SK-N-SH (cell line): ENCODE measurements around the gene TRAPPC2L. TPM values are rescaled to one million over a fixed set of nuclear protein-coding genes. Genes with fewer than 3 reads are reported as not detected.

Experiments used
- CTCF ChIA-PET: fragments of 300-600, 350-600 bp; formaldehyde crosslinking; extraction: SDS; loops from one replicate; lab custom pipeline; 2021; lab: Yijun Ruan, JAX
- POLR2A ChIA-PET: fragments of 350-600 bp; sonication (Branson Sonifier 250); formaldehyde crosslinking; extraction: SDS; loops from one replicate; lab custom pipeline; 2020; ENCODE audit warnings: antibody characterized with exemption, inconsistent platforms; lab: Yijun Ruan, JAX
- DNase-seq: peaks from one replicate; pipeline ENCODE4 v3.0.0; 2012
- H2AFZ ChIP-seq: fragments of 200-600 bp; sonication (generic); 2 replicates; pipeline ENCODE4 v1.8.1; 2016; ENCODE audit warnings: antibody characterized with exemption, mild to moderate bottlenecking, low read depth
- H3F3A ChIP-seq: fragments of 200-600 bp; sonication (generic); replicated peaks from 2 replicates; pipeline ENCODE3; 2016; ENCODE audit warnings: antibody characterized with exemption, mild to moderate bottlenecking; ENCODE audit not compliant: insufficient read depth
- H3K27ac ChIP-seq, 2 experiments: fragments of 200-500 bp in 1 of 2; fragments of 200-600 bp in 1 of 2; sonication (Bioruptor generic) in 1 of 2; sonication (generic), shearing (Covaris generic) in 1 of 2; 2 replicates each; pipeline versions ENCODE4 v1.5.1 to v1.6.1; 2014 to 2016; ENCODE audit warnings: low read depth in 2 of 2, inconsistent platforms in 1 of 2, low read length in 1 of 2, mild to moderate bottlenecking in 1 of 2, mixed read lengths in 1 of 2
- H3K27me3 ChIP-seq: fragments of 200-600 bp; sonication (generic), shearing (Covaris generic); 2 replicates; pipeline ENCODE4 v1.6.1; 2016; ENCODE audit warnings: mixed run types; ENCODE audit not compliant: insufficient read depth
- H3K36me3 ChIP-seq, 2 experiments: fragments of 200-500 bp in 1 of 2; fragments of 200-600 bp in 1 of 2; sonication (Bioruptor generic) in 1 of 2; sonication (generic) in 1 of 2; replicated peaks in 1 of 2; 2 replicates each; pipeline versions ENCODE3 to v1.5.1; 2014 to 2016; ENCODE audit warnings: low read length in 1 of 2, mild to moderate bottlenecking in 1 of 2; ENCODE audit not compliant: insufficient read depth in 2 of 2, control insufficient read depth in 1 of 2
- H3K4me1 ChIP-seq, 2 experiments: fragments of 200-500 bp in 1 of 2; fragments of 200-600 bp in 1 of 2; sonication (Bioruptor generic) in 1 of 2; sonication (generic), shearing (Covaris generic) in 1 of 2; 2 replicates each; pipeline versions ENCODE4 v1.5.1 to v1.6.1; 2014 to 2016; ENCODE audit warnings: low read depth in 1 of 2, low read length in 1 of 2, mixed run types in 1 of 2; ENCODE audit not compliant: insufficient read depth in 2 of 2, control insufficient read depth in 1 of 2
- H3K4me2 ChIP-seq: fragments of 200-600 bp; sonication (generic), shearing (Covaris generic); 2 replicates; pipeline ENCODE4 v1.6.1; 2017; ENCODE audit warnings: mixed run types
- H3K4me3 ChIP-seq, 2 experiments: fragments of 200-500 bp in 1 of 2; fragments of 200-600 bp in 1 of 2; sonication (Bioruptor generic) in 1 of 2; sonication (generic), shearing (Covaris generic) in 1 of 2; 2 replicates each; pipeline versions ENCODE4 v1.5.1 to v1.8.1; 2014 to 2016; ENCODE audit warnings: low read depth in 2 of 2, inconsistent platforms in 1 of 2, low read length in 1 of 2, mild to moderate bottlenecking in 1 of 2, mixed read lengths in 1 of 2, moderate library complexity in 1 of 2
- H3K79me2 ChIP-seq: fragments of 200-600 bp; sonication (generic); 2 replicates; pipeline ENCODE4 v1.8.1; 2017; ENCODE audit warnings: mild to moderate bottlenecking; ENCODE audit not compliant: insufficient read depth
- H3K9ac ChIP-seq: fragments of 200-600 bp; sonication (generic); 2 replicates; pipeline ENCODE4 v1.6.1; 2017; ENCODE audit warnings: mixed run types
- H3K9me2 ChIP-seq: fragments of 200-600 bp; sonication (generic); 2 replicates; pipeline ENCODE4 v1.6.1; 2017; ENCODE audit warnings: mixed run types
- H3K9me3 ChIP-seq: fragments of 200-600 bp; sonication (generic); 2 replicates; pipeline ENCODE4 v1.6.1; 2017; ENCODE audit warnings: mixed run types, mild to moderate bottlenecking, moderate library complexity
- H4K20me1 ChIP-seq: fragments of 200-600 bp; sonication (generic); 2 replicates; pipeline ENCODE4 v1.6.1; 2017; ENCODE audit warnings: mild to moderate bottlenecking, mixed run types; ENCODE audit not compliant: insufficient read depth
- CHD2 ChIP-seq: fragments of 150-350 bp; IDR thresholded peaks from 2 replicates; pipeline ENCODE4 v1.6.1; 2018; ENCODE audit warnings: low read length; ENCODE audit not compliant: partially characterized antibody
- EP300 ChIP-seq, 2 experiments: IDR thresholded peaks; 2 replicates each; pipeline versions ENCODE4 v1.4.0 to v1.6.1; 2012; ENCODE audit warnings: borderline replicate concordance in 1 of 2, low read depth in 1 of 2, low read length in 1 of 2
- FOSL2 ChIP-seq: IDR thresholded peaks from 2 replicates; pipeline ENCODE4 v1.4.0; 2012; ENCODE audit warnings: low read depth, mild to moderate bottlenecking, moderate library complexity, borderline replicate concordance
- FOXM1 ChIP-seq: IDR thresholded peaks from 2 replicates; pipeline ENCODE4 v1.4.0; 2012; ENCODE audit warnings: low read depth, mild to moderate bottlenecking
- NFIC ChIP-seq: IDR thresholded peaks from 2 replicates; pipeline ENCODE4 v1.4.0; 2012; ENCODE audit warnings: borderline replicate concordance
- NRF1 ChIP-seq: IDR thresholded peaks from 2 replicates; pipeline ENCODE4 v1.6.1; 2012; ENCODE audit warnings: low read depth, mild to moderate bottlenecking, low read length
- POLR2AphosphoS5 ChIP-seq: IDR thresholded peaks from 2 replicates; pipeline ENCODE4 v1.6.1; 2012; ENCODE audit warnings: low read depth, low read length
- RAD21 ChIP-seq: IDR thresholded peaks from 2 replicates; pipeline ENCODE4 v1.6.1; 2012; ENCODE audit warnings: mild to moderate bottlenecking, low read length
- RCOR1 ChIP-seq: fragments of 150-350 bp; IDR thresholded peaks from 2 replicates; pipeline ENCODE4 v1.6.1; 2017; ENCODE audit warnings: antibody characterized with exemption, low read length
- RFX5 ChIP-seq: IDR thresholded peaks from 2 replicates; pipeline ENCODE4 v1.6.1; 2012; ENCODE audit warnings: mild to moderate bottlenecking, improper control_type of control experiment, low read length
- SIN3A ChIP-seq: IDR thresholded peaks from 2 replicates; pipeline ENCODE4 v1.6.1; 2012; ENCODE audit warnings: low read depth, mild to moderate bottlenecking, low read length, moderate library complexity, borderline replicate concordance
- TAF1 ChIP-seq: IDR thresholded peaks from 2 replicates; pipeline ENCODE4 v1.6.1; 2012; ENCODE audit warnings: low read depth, mild to moderate bottlenecking, low read length, moderate library complexity, borderline replicate concordance
- TCF12 ChIP-seq: IDR thresholded peaks from 2 replicates; pipeline ENCODE4 v1.4.0; 2012
- USF1 ChIP-seq: IDR thresholded peaks from 2 replicates; pipeline ENCODE4 v1.4.0; 2012; ENCODE audit warnings: low read depth, borderline replicate concordance
- USF2 ChIP-seq: fragments of 150-350 bp; IDR thresholded peaks from 2 replicates; pipeline ENCODE4 v1.6.1; 2017; ENCODE audit warnings: antibody characterized with exemption, low read length, low read depth, borderline replicate concordance
- ZBTB33 ChIP-seq: IDR thresholded peaks from 2 replicates; pipeline ENCODE4 v1.4.0; 2012; ENCODE audit warnings: low read depth, borderline replicate concordance
- WGBS: methylation state at CpG from one replicate; pipeline ENCODE4 v1.1.6; 2017; ENCODE audit warnings: low lambda C conversion rate; 5-methylcytosine and 5-hydroxymethylcytosine counted together
- polyA plus RNA-seq, 3 experiments: library from polyadenylated mRNA; depleted of rRNA; stranded (reverse); fragments of >200 nt; gene quantifications; 2 replicates each; pipeline ENCODE4 v1.2.3, GENCODE V29; 2012
- TF ChIP-seq, protein P1 (sequence below): IDR thresholded peaks from 2 replicates; pipeline ENCODE4 v1.6.1; 2012; ENCODE audit warnings: mild to moderate bottlenecking, low read depth, low read length, moderate library complexity

TRAPPC2L gene
- polyA plus RNA-seq, 1 of the 3 experiments (the other 2 are of a cell fraction) = 73.9 TPM

- TF ChIP-seq ZBTB33 (no peak), FOXM1 (no peak), TAF1 (no peak)
Observed at GRCh38 chr16:88855736-88856121, 1.2 kb upstream of the TRAPPC2L start (continued).

GRCh38 chr16:88856122-88856827 lies 652 bp upstream of the TRAPPC2L start:
- no peaks in the 10 kb centered on the region for H3K9me2 ChIP-seq
- H3K9ac ChIP-seq = peak overlapping the region; percentile 85; the same call in 1 of the 2 replicates
- ChIA-PET POLR2A (no interaction called here), CTCF (interaction anchor here (0.8 to 3.1 kb wide), 15 partner anchors 10 to 360 kb away, joined by 3 to 42 read pairs (median 5); partner anchors contain the start of genes APRT and PABPN1L)
- H2AFZ ChIP-seq = no peak overlapping the region
- H4K20me1 ChIP-seq = 0 out of 2 replicates have a peak, but pooled peaks cover 11% of the 10 kb centered on the region
- H3K4me2 ChIP-seq = peak overlapping the region; percentile 99
- WGBS = 14% methylated on average over 41 of the region's 53 CpGs
- H3K79me2 ChIP-seq = peaks cover 20% of the 10 kb centered on the region
- H3K4me3 ChIP-seq = peak overlapping the region; percentile 90 to 98
- TF ChIP-seq SIN3A (no peak), RFX5 (no peak), RAD21 (no peak), NFIC (no peak), USF2 (no peak), ZBTB33 (no peak), RCOR1 (no peak), EP300 (IDR thresholded peaks at IDR 0.05; ENCODE audit: borderline replicate concordance in 1 of 2, low read depth in 1 of 2, low read length in 1 of 2) (no peak), USF1 (no peak), NRF1 (no peak), FOSL2 (no peak), POLR2AphosphoS5 (no peak), CHD2 (no peak), TCF12 (no peak)
- TF ChIP-seq, protein P1, sequence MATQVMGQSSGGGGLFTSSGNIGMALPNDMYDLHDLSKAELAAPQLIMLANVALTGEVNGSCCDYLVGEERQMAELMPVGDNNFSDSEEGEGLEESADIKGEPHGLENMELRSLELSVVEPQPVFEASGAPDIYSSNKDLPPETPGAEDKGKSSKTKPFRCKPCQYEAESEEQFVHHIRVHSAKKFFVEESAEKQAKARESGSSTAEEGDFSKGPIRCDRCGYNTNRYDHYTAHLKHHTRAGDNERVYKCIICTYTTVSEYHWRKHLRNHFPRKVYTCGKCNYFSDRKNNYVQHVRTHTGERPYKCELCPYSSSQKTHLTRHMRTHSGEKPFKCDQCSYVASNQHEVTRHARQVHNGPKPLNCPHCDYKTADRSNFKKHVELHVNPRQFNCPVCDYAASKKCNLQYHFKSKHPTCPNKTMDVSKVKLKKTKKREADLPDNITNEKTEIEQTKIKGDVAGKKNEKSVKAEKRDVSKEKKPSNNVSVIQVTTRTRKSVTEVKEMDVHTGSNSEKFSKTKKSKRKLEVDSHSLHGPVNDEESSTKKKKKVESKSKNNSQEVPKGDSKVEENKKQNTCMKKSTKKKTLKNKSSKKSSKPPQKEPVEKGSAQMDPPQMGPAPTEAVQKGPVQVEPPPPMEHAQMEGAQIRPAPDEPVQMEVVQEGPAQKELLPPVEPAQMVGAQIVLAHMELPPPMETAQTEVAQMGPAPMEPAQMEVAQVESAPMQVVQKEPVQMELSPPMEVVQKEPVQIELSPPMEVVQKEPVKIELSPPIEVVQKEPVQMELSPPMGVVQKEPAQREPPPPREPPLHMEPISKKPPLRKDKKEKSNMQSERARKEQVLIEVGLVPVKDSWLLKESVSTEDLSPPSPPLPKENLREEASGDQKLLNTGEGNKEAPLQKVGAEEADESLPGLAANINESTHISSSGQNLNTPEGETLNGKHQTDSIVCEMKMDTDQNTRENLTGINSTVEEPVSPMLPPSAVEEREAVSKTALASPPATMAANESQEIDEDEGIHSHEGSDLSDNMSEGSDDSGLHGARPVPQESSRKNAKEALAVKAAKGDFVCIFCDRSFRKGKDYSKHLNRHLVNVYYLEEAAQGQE = no peak
- peaks cover 12% of the 10 kb centered on the region for H3F3A ChIP-seq
- H3K4me1 ChIP-seq = peaks cover 5 to 15% of the 10 kb centered on the region in 2 experiments; a peak in 1 of 4 replicates
- no peak for DNase-seq
- peaks cover 3 to 28% of the 10 kb centered on the region in 2 experiments for H3K36me3 ChIP-seq
- H3K27me3 ChIP-seq = no peaks in the 10 kb centered on the region
- H3K27ac ChIP-seq = peak overlapping the region in 1 of 2 experiments; percentile 69; a peak in 1 of 4 replicates
- H3K9me3 ChIP-seq = no peaks in the 10 kb centered on the region
